Esophagus squamous epithelium (tissue), 4 donors: ENCODE data around the gene CHST2.

Experiments used
- POLR2A ChIP-seq, 4 donors: fragments of 450-650 bp; IDR thresholded peaks; one replicate each; pipeline ENCODE4 v1.6.1; 2017; ENCODE audit warnings: antibody characterized with exemption in 4 of 4, mild to moderate bottlenecking in 4 of 4, moderate library complexity in 3 of 4
- TF ChIP-seq, protein P1 (sequence below), 6 experiments: fragments of 450-650 bp in 4 of 6; fragments of 200-600 bp in 2 of 6; sonication (generic) in 2 of 6; IDR thresholded peaks; one replicate each; pipeline ENCODE4 v1.5.1; 2016 to 2019; ENCODE audit warnings: antibody characterized with exemption in 6 of 6, mild to moderate bottlenecking in 4 of 6, moderate library complexity in 4 of 6

DNA sequence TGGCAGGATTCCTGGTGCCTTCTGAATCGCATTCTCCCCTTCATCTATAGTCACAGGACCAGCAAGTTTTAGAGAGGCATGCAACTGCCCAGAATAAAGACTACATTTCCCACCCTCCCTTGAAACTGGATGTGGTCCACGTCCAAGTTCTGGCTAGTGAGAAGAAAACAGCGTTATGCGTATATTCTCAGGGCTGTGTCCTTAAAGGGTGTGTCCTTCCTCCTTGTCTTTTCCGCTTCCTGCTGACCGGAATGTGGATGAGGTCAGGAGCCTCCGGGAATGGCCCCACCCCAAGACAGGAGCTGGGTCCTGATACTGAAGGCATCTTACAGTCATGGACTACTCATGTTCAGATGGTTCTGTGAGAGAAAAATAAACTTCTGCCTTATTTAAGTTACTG is 20.2 kb downstream of the CHST2 start:
- TF ChIP-seq POLR2A (IDR thresholded peaks at IDR 0.05) = no peak
- TF ChIP-seq, protein P1, sequence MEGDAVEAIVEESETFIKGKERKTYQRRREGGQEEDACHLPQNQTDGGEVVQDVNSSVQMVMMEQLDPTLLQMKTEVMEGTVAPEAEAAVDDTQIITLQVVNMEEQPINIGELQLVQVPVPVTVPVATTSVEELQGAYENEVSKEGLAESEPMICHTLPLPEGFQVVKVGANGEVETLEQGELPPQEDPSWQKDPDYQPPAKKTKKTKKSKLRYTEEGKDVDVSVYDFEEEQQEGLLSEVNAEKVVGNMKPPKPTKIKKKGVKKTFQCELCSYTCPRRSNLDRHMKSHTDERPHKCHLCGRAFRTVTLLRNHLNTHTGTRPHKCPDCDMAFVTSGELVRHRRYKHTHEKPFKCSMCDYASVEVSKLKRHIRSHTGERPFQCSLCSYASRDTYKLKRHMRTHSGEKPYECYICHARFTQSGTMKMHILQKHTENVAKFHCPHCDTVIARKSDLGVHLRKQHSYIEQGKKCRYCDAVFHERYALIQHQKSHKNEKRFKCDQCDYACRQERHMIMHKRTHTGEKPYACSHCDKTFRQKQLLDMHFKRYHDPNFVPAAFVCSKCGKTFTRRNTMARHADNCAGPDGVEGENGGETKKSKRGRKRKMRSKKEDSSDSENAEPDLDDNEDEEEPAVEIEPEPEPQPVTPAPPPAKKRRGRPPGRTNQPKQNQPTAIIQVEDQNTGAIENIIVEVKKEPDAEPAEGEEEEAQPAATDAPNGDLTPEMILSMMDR (IDR thresholded peaks at IDR 0.05) = no peak
